Astrocyte of the cerebellum (primary cell): ENCODE measurements around the gene ATOSB.

Experiments
- DNase-seq: peaks from one replicate; pipeline ENCODE4 v3.0.0-alpha.2; 2011; ENCODE audit warnings: low read depth
- H3K4me3 ChIP-seq: 2 replicates; pipeline ENCODE4 v1.5.1; 2011; ENCODE audit warnings: mild to moderate bottlenecking, low read depth, low read length, moderate library complexity
- in situ Hi-C: cut with HindIII; loops from 2 replicates; pipeline ENCODE4 v1.10.0; 2017; ENCODE audit warnings: low sequenced_read_pairs
- TF ChIP-seq, protein P1 (sequence below): IDR thresholded peaks from 2 replicates; pipeline ENCODE4 v1.5.1; 2012; ENCODE audit warnings: low read length, low read depth, moderate library complexity, mild to moderate bottlenecking; ENCODE audit errors: missing control alignments

Gene ATOSB

DNA sequence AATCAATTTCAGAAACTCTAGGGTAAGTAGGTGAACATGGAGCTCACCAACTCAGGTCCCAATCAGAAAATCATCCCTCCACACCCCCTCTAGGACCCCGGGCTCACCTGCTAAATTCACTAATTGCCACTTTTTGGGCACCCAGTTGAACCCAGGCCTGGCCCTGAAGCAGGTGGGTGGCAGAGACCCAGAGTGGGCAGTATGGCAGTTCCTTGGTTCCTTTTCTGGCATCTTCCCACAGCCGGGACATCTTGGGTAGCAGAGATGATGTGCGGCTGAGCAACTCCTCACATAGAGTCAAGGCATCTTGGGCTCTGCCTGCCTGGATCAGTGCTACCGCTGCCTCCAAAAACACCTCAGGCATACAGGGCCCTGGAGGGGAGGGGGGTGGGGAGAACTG, 40.3 kb downstream of the ATOSB start:
- H3K4me3 ChIP-seq = no peak overlapping the region
- TF ChIP-seq, protein P1, sequence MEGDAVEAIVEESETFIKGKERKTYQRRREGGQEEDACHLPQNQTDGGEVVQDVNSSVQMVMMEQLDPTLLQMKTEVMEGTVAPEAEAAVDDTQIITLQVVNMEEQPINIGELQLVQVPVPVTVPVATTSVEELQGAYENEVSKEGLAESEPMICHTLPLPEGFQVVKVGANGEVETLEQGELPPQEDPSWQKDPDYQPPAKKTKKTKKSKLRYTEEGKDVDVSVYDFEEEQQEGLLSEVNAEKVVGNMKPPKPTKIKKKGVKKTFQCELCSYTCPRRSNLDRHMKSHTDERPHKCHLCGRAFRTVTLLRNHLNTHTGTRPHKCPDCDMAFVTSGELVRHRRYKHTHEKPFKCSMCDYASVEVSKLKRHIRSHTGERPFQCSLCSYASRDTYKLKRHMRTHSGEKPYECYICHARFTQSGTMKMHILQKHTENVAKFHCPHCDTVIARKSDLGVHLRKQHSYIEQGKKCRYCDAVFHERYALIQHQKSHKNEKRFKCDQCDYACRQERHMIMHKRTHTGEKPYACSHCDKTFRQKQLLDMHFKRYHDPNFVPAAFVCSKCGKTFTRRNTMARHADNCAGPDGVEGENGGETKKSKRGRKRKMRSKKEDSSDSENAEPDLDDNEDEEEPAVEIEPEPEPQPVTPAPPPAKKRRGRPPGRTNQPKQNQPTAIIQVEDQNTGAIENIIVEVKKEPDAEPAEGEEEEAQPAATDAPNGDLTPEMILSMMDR = no peak
- DNase-seq = no peak
- in situ Hi-C loops = no loop called here

DNA sequence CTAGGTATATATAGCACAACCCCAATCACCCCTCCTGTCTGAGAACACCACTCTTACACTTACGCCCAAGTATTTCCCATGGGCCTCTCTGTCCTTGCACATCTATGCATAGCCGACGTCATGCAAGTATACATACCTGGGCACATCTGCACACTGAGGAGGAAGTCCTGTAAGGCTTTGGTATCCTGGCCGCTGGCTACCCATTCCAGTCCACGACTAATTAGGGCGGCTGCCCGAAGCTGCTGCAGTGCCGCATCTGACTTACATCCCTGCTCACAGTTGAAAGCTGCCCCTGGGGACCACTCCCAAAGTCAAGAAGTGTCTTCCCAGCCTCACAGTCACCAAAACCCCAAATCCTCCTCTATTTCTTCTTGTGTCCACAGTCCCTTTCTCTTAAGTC, 40.9 kb downstream of the ATOSB start:
- TF ChIP-seq, protein P1 = no peak
- in situ Hi-C loops = no loop called here
- no peak overlapping the region for H3K4me3 ChIP-seq
- DNase-seq = no peak

DNA sequence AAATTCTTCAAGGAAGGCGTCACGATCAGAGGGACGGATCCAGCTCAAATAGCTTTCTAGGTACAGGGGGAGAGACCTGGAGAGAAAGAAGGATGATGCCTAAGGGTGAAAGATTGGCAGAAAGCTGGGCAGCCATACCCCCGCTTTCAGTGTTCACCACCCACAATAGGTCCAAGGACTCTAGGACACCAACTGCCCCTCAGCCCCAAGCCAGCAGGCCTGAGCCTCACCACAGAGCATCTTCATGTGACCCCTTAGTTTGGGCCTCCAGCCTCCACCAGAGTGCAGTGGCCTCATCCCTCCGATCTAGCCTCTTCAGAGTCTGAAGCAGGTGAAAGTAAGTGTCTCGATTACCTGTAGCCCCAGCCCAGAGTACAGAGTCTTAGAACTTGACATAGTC, 41.5 kb downstream of the ATOSB start:
- TF ChIP-seq, protein P1 = no peak
- no peak for DNase-seq
- in situ Hi-C loops = no loop called here
- no peak overlapping the region for H3K4me3 ChIP-seq

DNA sequence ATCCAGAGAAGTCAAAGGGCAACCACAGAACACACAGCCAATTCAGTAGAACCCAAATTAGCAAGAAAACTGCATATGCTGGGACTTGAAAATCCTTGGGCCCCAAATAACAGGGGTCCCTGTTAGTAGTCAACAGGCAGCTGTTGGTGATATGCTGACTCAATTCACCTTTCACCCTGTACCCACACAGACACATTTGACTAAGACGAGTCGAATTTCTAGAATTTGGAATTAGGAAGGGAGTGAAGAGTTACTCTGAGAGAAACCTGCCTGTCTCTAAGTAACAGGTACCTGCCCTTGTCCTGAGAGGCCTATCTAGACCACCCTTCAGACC, 42.4 kb downstream of the ATOSB start:
- in situ Hi-C loops = no loop called here
- no peak overlapping the region for H3K4me3 ChIP-seq

DNA sequence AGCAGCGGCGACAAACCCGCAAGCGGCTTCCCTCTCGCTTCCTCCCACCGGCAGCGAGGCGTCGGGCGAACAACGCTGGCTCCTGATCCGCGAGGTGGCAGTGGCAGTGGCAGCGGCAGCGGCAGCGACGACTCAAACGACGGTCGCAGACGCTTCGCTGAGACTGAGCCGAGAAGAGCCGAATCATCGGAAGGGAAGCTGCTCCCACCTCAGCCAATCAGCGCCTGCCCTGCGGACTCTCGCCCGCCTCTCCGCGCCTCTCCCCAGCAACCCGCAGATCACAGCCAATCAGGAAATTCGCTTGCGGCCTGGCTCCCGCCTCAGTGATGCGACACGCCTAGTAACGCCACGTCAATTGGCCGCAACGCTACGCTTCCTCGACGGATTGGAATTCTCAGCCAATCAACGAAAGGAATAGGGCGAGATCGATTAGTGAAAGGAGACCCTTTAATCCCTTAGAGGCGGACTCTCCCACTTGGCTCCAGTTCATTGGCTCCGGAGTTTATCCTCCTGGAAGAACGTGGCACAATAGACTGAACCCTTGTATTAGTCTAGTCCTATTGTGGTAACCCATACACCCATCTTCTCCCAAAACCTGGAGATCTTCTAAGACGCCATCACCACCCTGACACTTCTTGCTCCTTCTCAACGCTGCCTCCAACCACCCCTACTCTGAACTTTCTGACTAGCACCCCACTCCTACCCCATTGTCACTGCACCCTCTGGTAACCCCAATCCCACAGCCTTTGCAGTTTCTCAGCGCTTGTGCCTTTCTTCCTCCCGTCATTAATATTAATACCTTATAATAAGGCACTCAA, 43.0 kb downstream of the ATOSB start, which contains the start of gene VCP:
VCP (minus strand) TSS at position 165 of the 818 bp plus-strand sequence. CDS start 272 bp downstream, outside the sequence.
- TF ChIP-seq, protein P1 = no peak
- peak within 1 kb of the TSS; percentile 91 for H3K4me3 ChIP-seq
- in situ Hi-C loops = no loop called here
- peak; percentile 99 for DNase-seq

More for the DNA sequence above, 42.4 kb downstream of the ATOSB start:
- TF ChIP-seq, protein P1 = no peak
- DNase-seq = no peak

DNA sequence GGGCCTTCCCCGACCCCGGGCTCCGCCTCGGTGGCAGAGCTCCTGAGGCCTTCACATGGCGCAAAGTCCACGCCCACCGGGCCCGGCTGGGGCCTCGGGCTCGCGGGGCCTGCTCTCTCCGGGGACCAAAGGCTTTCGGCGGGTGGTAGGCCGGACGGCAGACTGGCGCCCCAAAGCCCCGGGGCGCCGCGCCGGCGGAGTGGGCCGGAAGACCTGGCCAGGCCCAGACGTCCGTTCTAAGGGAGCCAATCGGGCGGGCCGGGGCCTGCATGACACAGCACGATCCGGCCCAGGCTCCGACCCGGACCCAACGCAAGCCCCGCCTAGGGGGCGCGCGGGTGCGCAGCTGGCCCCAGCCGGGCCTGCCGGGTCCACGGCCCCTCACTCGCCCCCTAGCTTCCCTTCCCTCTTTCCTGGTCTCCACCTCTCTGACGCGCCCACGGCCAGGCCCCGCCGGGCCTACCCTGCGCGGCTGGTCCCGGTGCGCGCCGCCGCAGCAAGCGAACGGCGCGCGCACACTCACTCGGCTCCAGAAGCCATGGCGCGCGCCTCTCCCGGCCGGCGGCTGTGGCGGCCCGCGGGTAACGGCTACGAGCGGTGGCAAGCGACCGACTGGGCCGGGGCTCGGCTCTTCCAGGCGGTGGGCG, 43.7 kb downstream of the ATOSB start:
- H3K4me3 ChIP-seq = peak overlapping the region; percentile 91
- in situ Hi-C loops = no loop called here
- DNase-seq = peak; percentile 44
- TF ChIP-seq, protein P1 = peak; percentile 41
